Measurements from ENCODE around the gene ADCY6. TPM values are rescaled to one million over a fixed set of nuclear protein-coding genes. Genes with fewer than 3 reads are reported as not detected.
A peak's percentile ranks its signal among the peaks of the same experiment; 100 is the strongest.

The ADCY6 gene
- total RNA-seq, 3 donors from 2014 or later, result 91.6 to 207 (median 102) TPM

- Histone ChIP-seq H3K4me1 (ENCODE audit: low read depth) (peaks cover 24% of the 10 kb centered on the region), H3K9me3 (no peaks in the 10 kb centered on the region), H3K4me3 (peak overlapping the region; percentile 78), H3K36me3 (ENCODE audit: low read depth) (no peaks in the 10 kb centered on the region)
- TF ChIP-seq CTCF (IDR thresholded peaks at IDR 0.05), result no peak
- DNase-seq (peak in 1 of 3 donors; percentile 62), ATAC-seq (peak; percentile 51)
- intact Hi-C loops (cut with DNase I, micrococcal nuclease), result no loop called here
Observed at GRCh38 chr12:48787791-48788523, 932 bp downstream of the ADCY6 start.

- intact Hi-C loops (cut with DNase I, micrococcal nuclease), result no loop called here
- Histone ChIP-seq H3K36me3 (ENCODE audit: low read depth) (no peaks in the 10 kb centered on the region), H3K9me3 (no peaks in the 10 kb centered on the region), H3K4me3 (no peak overlapping the region), H3K4me1 (ENCODE audit: low read depth) (peaks cover 27% of the 10 kb centered on the region)
- TF ChIP-seq CTCF (IDR thresholded peaks at IDR 0.05), result no peak
- DNase-seq (no peak), ATAC-seq (no peak)
Observed at GRCh38 chr12:48786591-48787544, 2.0 kb downstream of the ADCY6 start.

- Histone ChIP-seq H3K4me3 (no peak overlapping the region), H3K9me3 (no peaks in the 10 kb centered on the region), H3K36me3 (ENCODE audit: low read depth) (no peaks in the 10 kb centered on the region), H3K4me1 (ENCODE audit: low read depth) (peaks cover 41% of the 10 kb centered on the region)
- intact Hi-C loops (cut with DNase I, micrococcal nuclease), result no loop called here
- TF ChIP-seq CTCF (IDR thresholded peaks at IDR 0.05), result no peak
- DNase-seq, result no peak
- no peak for ATAC-seq
Observed at GRCh38 chr12:48783432-48783831, 5.5 kb downstream of the ADCY6 start.

GRCh38 chr12:48782457-48783395, 6.2 kb downstream of the ADCY6 start:
- ATAC-seq (no peak), DNase-seq (no peak)
- Histone ChIP-seq H3K9me3 (no peaks in the 10 kb centered on the region), H3K36me3 (ENCODE audit: low read depth) (no peaks in the 10 kb centered on the region), H3K4me1 (ENCODE audit: low read depth) (peaks cover 41% of the 10 kb centered on the region), H3K4me3 (no peak overlapping the region)
- TF ChIP-seq CTCF (IDR thresholded peaks at IDR 0.05), result no peak
- intact Hi-C loops (cut with DNase I, micrococcal nuclease), result no loop called here
